Panc1 (cell line): ENCODE measurements around the gene POLR1B. TPM values are rescaled to one million over a fixed set of nuclear protein-coding genes. Genes with fewer than 3 reads are reported as not detected.

Experiments
- ATAC-seq: fragments of 200-7000 bp; cut with Tn5 transposase; 2 replicates; pipeline ENCODE4 v1.9.1; 2020; ENCODE audit warnings: mild to moderate bottlenecking, moderate library complexity
- BruUV-seq: library from RNA; stranded (reverse); fragments of 400-500 nt; replicated peaks from 2 replicates; lab custom pipeline; 2021; lab: Mats Ljungman, UMichigan
- CTCF ChIA-PET: fragments of 300-600 bp; sonication (Branson Sonifier 250); formaldehyde crosslinking; loops from one replicate; lab custom pipeline; 2022; ENCODE audit warnings: antibody characterized with exemption; lab: Charles Lee
- POLR2A ChIA-PET: fragments of 300-600 bp; sonication (Branson Sonifier 250); formaldehyde crosslinking; loops from one replicate; lab custom pipeline; 2022; ENCODE audit warnings: antibody characterized with exemption; lab: Charles Lee
- DNase-seq: peaks from one replicate; pipeline ENCODE4 v3.0.0-alpha.2; 2010; ENCODE audit warnings: low read depth, low spot score
- H3K27ac ChIP-seq: 2 replicates; pipeline ENCODE4 v1.5.1; 2011; ENCODE audit warnings: mild to moderate bottlenecking, low read length, inconsistent platforms
- H3K27me3 ChIP-seq: fragments of 200-500 bp; sonication (Bioruptor generic); 2 replicates; pipeline ENCODE4 v1.6.0; 2014; ENCODE audit warnings: low read length, inconsistent platforms; ENCODE audit not compliant: control insufficient read depth, insufficient read depth
- H3K36me3 ChIP-seq: fragments of 200-500 bp; sonication (Bioruptor generic); 2 replicates; pipeline ENCODE4 v1.5.1; 2014; ENCODE audit warnings: inconsistent platforms, mild to moderate bottlenecking, low read length, moderate library complexity; ENCODE audit not compliant: control insufficient read depth, insufficient read depth
- H3K4me1 ChIP-seq: 2 replicates; pipeline ENCODE4 v1.5.1; 2011; ENCODE audit warnings: inconsistent platforms, mild to moderate bottlenecking, low read length, moderate library complexity; ENCODE audit not compliant: control insufficient read depth, insufficient read depth
- H3K4me3 ChIP-seq, 2 experiments: 2 replicates each; pipeline ENCODE4 v1.5.1; 2011 to 2012; ENCODE audit warnings: low read depth in 2 of 2, low read length in 2 of 2, mild to moderate bottlenecking in 2 of 2, inconsistent platforms in 1 of 2, moderate library complexity in 1 of 2
- H3K9me3 ChIP-seq: fragments of 200-500 bp; sonication (Bioruptor generic); 2 replicates; pipeline ENCODE4 v1.5.1; 2014; ENCODE audit warnings: low read depth, mild to moderate bottlenecking, inconsistent platforms, low read length, moderate library complexity; ENCODE audit not compliant: control insufficient read depth, insufficient read depth
- CTCF ChIP-seq: fragments of 450-650 bp; IDR thresholded peaks from 2 replicates; pipeline ENCODE4 v1.5.1; 2017; ENCODE audit warnings: mild to moderate bottlenecking
- POLR2AphosphoS5 ChIP-seq: IDR thresholded peaks from 2 replicates; pipeline ENCODE4 v1.6.1; 2012; ENCODE audit warnings: mild to moderate bottlenecking, low read depth, low read length, moderate library complexity
- REST ChIP-seq, 2 experiments: IDR thresholded peaks; 2 replicates each; pipeline ENCODE4 v1.6.1; 2011 to 2012; ENCODE audit warnings: low read depth in 2 of 2, control low read depth in 1 of 2, low read length in 1 of 2, mild to moderate bottlenecking in 1 of 2, moderate library complexity in 1 of 2; ENCODE audit not compliant: insufficient read depth in 1 of 2
- SIN3A ChIP-seq: IDR thresholded peaks from 2 replicates; pipeline ENCODE4 v1.6.1; 2012; ENCODE audit warnings: low read depth, mild to moderate bottlenecking, low read length, moderate library complexity, borderline replicate concordance; ENCODE audit not compliant: insufficient read depth
- TCF7L2 ChIP-seq: IDR thresholded peaks from 2 replicates; pipeline ENCODE4 v1.6.1; 2011; ENCODE audit warnings: mild to moderate bottlenecking, low read depth, low read length, inconsistent platforms
- in situ Hi-C: cut with HindIII; loops from 2 replicates; pipeline ENCODE4 v1.10.0; 2016; ENCODE audit warnings: low sequenced_read_pairs, low pct_unique_long_range_greater_than_20kb
- intact Hi-C: fragments of 100-400 bp; cut with micrococcal nuclease; formaldehyde crosslinking; loops from one replicate; pipeline ENCODE4 v1.10.0; 2022; ENCODE audit not compliant: unreplicated experiment
- total RNA-seq: library from RNA; stranded (reverse); gene quantifications from one replicate; pipeline ENCODE4 v1.2.1, GENCODE V29; 2021; ENCODE audit not compliant: unreplicated experiment

The POLR1B gene
- total RNA-seq, 1 experiment from 2014 or later: 35.4 TPM

- ATAC-seq: no peak
- no peak overlapping the region for H3K4me3 ChIP-seq
- intact Hi-C loops: no loop called here
- in situ Hi-C loops: no loop called here
- no peak overlapping the region for H3K27ac ChIP-seq
- H3K9me3 ChIP-seq: no peaks in the 10 kb centered on the region
- DNase-seq: no peak
- CTCF ChIA-PET: no interaction called here
- TF ChIP-seq POLR2AphosphoS5 (no peak), REST (IDR thresholded peaks at IDR 0.05; ENCODE audit: insufficient read depth in 1 of 2, low read depth in 2 of 2, low read length in 1 of 2) (no peak), CTCF (no peak), TCF7L2 (no peak), SIN3A (no peak)
- POLR2A ChIA-PET: no interaction called here
- no peaks in the 10 kb centered on the region for H3K4me1 ChIP-seq
- no peaks in the 10 kb centered on the region for H3K27me3 ChIP-seq
- no peaks in the 10 kb centered on the region for H3K36me3 ChIP-seq
- no TSS peak for BruUV-seq
Measured at GRCh38 chr2:112528541-112528940, 13.7 kb upstream of the POLR1B start.

DNA sequence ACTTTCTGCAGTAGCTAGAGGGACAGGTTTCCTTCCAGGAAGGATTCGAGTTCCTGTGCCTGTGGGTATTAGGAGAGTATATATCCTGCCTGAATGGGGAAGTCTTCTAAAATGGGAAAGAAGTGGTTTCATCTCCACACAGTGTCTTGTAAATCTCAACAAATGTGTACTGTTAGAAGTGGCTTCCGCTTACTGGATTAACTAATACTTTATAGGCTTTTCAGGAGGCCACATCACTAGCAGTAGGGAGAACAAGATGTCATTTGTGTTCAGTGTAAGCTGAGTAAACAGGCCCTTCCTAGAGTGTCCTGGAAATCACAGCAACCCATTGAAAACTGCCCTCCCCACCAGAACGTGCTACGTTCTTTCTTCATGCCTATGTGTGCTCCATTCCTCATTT, 12.5 kb upstream of the POLR1B start:
- BruUV-seq: no TSS peak
- ChIA-PET CTCF (no interaction called here), POLR2A (no interaction called here)
- ATAC-seq: no peak
- intact Hi-C loops: no loop called here
- in situ Hi-C loops: no loop called here
- Histone ChIP-seq H3K36me3 (no peaks in the 10 kb centered on the region), H3K27ac (no peak overlapping the region), H3K9me3 (no peaks in the 10 kb centered on the region), H3K4me1 (no peaks in the 10 kb centered on the region), H3K4me3 (no peak overlapping the region), H3K27me3 (no peaks in the 10 kb centered on the region)
- no peak for DNase-seq
- TF ChIP-seq TCF7L2 (no peak), CTCF (no peak), SIN3A (no peak), REST (IDR thresholded peaks at IDR 0.05; ENCODE audit: insufficient read depth in 1 of 2, low read depth in 2 of 2, low read length in 1 of 2) (no peak), POLR2AphosphoS5 (no peak)
